Measurements from ENCODE around the gene REEP5. TPM values are rescaled to one million over a fixed set of nuclear protein-coding genes. Genes with fewer than 3 reads are reported as not detected.
"Not testable (repeated sequence)": the region's sequence is repeated elsewhere in the genome, so short reads cannot be mapped to it uniquely, and the experiment has no call there.

Gene REEP5
- polyA plus RNA-seq, 10 donors = 61.8 to 89.0 (median 73.7) TPM

GRCh38 chr5:112934366-112934663, 12.3 kb upstream of the REEP5 start:
- no peak for DNase-seq

GRCh38 chr5:112933651-112934365, 11.8 kb upstream of the REEP5 start:
- DNase-seq = peak; percentile 38 to 69 (median 62)

- DNase-seq = no peak
Observed at GRCh38 chr5:112933105-112933504, 11.1 kb upstream of the REEP5 start.

- peak in 1 of 3 donors; percentile 28 for DNase-seq
Observed at GRCh38 chr5:112931473-112931872, 9.4 kb upstream of the REEP5 start.

- DNase-seq = no peak
Observed at GRCh38 chr5:112930082-112930344, 8.0 kb upstream of the REEP5 start.

- no peak for DNase-seq
Observed at GRCh38 chr5:112929336-112930081, 7.5 kb upstream of the REEP5 start.

GRCh38 chr5:112923988-112924387, 2.0 kb upstream of the REEP5 start:
- DNase-seq = no peak

GRCh38 chr5:112923148-112923917, 1.3 kb upstream of the REEP5 start:
- peak in 1 of 3 donors; percentile 28 for DNase-seq

- peak; percentile 61 to 91 (median 74) for DNase-seq
Observed at GRCh38 chr5:112921026-112921832, 798 bp downstream of the REEP5 start.

- no peak for DNase-seq
Observed at GRCh38 chr5:112919972-112920371, 2.1 kb downstream of the REEP5 start.

- no peak for DNase-seq
Observed at GRCh38 chr5:112918679-112919078, 3.3 kb downstream of the REEP5 start.

- no peak for DNase-seq
Observed at GRCh38 chr5:112918136-112918535, 3.9 kb downstream of the REEP5 start.

GRCh38 chr5:112917453-112917995, 4.5 kb downstream of the REEP5 start:
- no peak for DNase-seq

GRCh38 chr5:112915831-112916230, 6.2 kb downstream of the REEP5 start:
- no peak for DNase-seq

- no peak for DNase-seq
Observed at GRCh38 chr5:112914584-112914983, 7.4 kb downstream of the REEP5 start.

- DNase-seq = no peak
Observed at GRCh38 chr5:112910529-112910928, 11.5 kb downstream of the REEP5 start.

- DNase-seq = no peak
Observed at GRCh38 chr5:112908854-112909253, 13.2 kb downstream of the REEP5 start.

- DNase-seq = peak in 1 of 3 donors; percentile 37
Observed at GRCh38 chr5:112907166-112907631, 14.8 kb downstream of the REEP5 start.

- no peak for DNase-seq
Observed at GRCh38 chr5:112906637-112907036, 15.4 kb downstream of the REEP5 start.

GRCh38 chr5:112904996-112905395, 17.0 kb downstream of the REEP5 start:
- not testable (repeated sequence) for DNase-seq

- no peak for DNase-seq
Observed at GRCh38 chr5:112902561-112902960, 19.5 kb downstream of the REEP5 start.

GRCh38 chr5:112895682-112896081, 26.3 kb downstream of the REEP5 start:
- DNase-seq = no peak
